OCI-LY3 (cell line): ENCODE results near the gene FABP6.

Experiments
- CTCF ChIP-seq: fragments of 200-600, 300-600 bp; sonication (generic); IDR thresholded peaks from 2 replicates; pipeline ENCODE4 v1.5.1; 2014; ENCODE audit warnings: antibody characterized with exemption, low read length, low read depth
- EZH2phosphoT487 ChIP-seq: fragments of 200-600 bp; shearing (Covaris generic); IDR thresholded peaks from 2 replicates; pipeline ENCODE4 v1.6.1; 2018; ENCODE audit warnings: antibody characterized with exemption, mixed run types, low read depth

GRCh38 chr5:160229190-160229742 is at the start of gene FABP6:
- no peak for TF ChIP-seq CTCF
- no peak for TF ChIP-seq EZH2phosphoT487
